Measurements from ENCODE around the gene JARID2. TPM values are rescaled to one million over a fixed set of nuclear protein-coding genes. Genes with fewer than 3 reads are reported as not detected.

The JARID2 gene
- total and polyA plus RNA-seq, 7 donors, result 1.1 to 16.1 (median 4.9) TPM

DNA sequence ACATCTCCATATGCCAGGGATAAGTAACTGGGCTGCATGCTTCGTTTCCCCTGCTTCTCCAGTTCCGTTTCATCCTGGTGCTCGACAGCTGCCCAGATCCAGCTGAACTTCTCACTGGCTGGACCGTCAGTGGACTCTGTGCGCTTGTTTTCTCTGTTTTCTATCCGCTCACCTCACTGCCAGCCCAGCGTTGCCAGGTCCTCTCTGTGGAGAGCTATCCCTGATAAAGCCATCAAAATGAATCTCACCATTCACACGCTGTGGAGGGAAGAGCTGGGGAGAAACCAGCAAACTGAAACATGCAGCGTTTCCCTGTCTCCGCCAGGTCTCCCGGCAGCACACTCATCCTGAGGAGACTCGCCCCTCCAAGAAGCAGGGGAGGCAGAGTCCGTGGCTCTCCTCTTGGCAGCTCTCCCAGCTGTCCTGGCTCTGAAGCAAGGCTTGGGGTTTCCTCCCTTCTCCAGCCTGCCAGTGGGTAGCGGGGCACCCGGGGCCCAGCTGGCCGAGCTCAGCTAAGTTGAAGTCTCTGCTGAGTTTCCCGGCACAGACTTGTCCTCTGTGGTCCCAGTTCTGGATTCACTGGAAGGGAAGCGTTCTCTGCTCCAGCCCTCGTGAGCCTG lies 256.1 kb downstream of the JARID2 start:
- peaks cover 0 to 9% of the 10 kb centered on the region in 2 donors for H3K36me3 ChIP-seq (ENCODE audit: insufficient read depth in 1 of 2, low read depth in 1 of 2)
- H3K27ac ChIP-seq, result peak overlapping the region; percentile 1
- H3K9me3 ChIP-seq, result no peaks in the 10 kb centered on the region
- TF ChIP-seq, protein P1, sequence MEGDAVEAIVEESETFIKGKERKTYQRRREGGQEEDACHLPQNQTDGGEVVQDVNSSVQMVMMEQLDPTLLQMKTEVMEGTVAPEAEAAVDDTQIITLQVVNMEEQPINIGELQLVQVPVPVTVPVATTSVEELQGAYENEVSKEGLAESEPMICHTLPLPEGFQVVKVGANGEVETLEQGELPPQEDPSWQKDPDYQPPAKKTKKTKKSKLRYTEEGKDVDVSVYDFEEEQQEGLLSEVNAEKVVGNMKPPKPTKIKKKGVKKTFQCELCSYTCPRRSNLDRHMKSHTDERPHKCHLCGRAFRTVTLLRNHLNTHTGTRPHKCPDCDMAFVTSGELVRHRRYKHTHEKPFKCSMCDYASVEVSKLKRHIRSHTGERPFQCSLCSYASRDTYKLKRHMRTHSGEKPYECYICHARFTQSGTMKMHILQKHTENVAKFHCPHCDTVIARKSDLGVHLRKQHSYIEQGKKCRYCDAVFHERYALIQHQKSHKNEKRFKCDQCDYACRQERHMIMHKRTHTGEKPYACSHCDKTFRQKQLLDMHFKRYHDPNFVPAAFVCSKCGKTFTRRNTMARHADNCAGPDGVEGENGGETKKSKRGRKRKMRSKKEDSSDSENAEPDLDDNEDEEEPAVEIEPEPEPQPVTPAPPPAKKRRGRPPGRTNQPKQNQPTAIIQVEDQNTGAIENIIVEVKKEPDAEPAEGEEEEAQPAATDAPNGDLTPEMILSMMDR (IDR thresholded peaks at IDR 0.05), result no peak
- no peaks in the 10 kb centered on the region for H3K27me3 ChIP-seq (ENCODE audit: insufficient read depth in 3 of 3, low read length in 2 of 3)
- DNase-seq (no peak), ATAC-seq (no peak)
- peaks cover 43% of the 10 kb centered on the region for H3K4me1 ChIP-seq
- WGBS, 3 donors, result 34 to 61% (median 48%) methylated on average over 18 to 19 of the region's 19 CpGs
- intact Hi-C loops (cut with DNase I), result no loop called here
- H3K4me3 ChIP-seq, result no peak overlapping the region

DNA sequence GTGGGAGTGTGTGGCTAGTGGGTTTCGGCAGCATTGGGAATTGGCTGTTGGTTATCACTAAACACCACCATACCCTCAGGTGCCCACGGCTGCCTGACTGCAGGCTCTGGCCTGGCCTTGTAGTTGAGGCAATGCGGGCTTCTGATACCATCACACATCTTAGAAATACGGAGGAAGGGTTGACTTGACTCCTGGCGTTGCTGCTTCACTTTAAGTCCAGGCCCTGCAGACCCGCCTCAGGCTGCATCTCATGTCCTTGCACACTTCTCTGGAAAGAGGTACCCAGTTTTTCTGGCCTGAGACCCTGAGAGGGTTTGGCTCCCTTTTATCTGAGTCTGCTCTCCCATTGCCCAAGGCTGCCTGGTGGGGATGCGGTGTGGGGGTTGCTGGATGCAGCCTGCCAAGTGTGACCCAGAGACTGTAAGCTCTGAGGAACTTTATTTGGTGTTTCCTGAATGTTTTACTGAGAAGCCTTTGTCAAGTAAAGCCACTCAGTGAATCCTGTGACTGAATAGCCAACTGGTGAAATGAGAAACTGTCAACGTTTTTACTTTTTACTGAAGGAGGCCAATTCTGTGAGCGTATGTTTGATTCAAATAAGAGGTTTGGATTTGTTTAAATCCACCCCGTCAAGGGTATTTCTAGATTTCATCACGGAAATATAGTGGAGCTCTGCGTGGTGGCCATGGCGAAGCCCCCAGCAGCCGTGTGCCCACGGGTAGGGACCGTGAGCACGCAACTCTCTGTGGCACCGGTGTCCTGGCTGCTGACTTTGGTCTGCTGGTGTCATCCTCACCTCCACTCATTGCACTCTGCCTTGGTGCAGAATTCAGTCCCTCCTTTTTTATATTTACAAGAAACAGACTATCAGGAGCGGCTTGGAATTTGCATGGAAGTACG lies 256.8 kb downstream of the JARID2 start:
- H3K4me1 ChIP-seq, result peaks cover 44% of the 10 kb centered on the region
- H3K27ac ChIP-seq, result peak overlapping the region; percentile 1
- intact Hi-C loops (cut with DNase I), result no loop called here

DNA sequence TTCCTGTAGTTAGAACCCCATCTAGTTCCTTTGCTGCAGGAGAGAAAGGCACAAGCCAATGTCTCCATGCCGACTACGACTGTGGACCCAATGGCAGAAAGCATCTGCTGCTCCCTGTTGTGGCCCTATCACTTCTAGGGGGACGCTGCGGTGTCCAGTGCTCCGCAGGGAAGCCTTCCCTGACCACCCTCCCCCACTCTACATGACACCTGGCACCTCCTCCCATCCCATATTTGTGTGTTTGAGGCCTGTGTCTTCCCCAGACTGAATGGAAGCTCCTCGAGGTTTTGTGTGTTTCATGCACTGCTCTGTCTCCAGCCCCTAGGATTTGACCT lies 257.4 kb downstream of the JARID2 start:
- TF ChIP-seq, protein P1 (IDR thresholded peaks at IDR 0.05), result no peak
- intact Hi-C loops (cut with DNase I), result no loop called here
- H3K4me3 ChIP-seq, result no peak overlapping the region
- no peaks in the 10 kb centered on the region for H3K27me3 ChIP-seq (ENCODE audit: insufficient read depth in 3 of 3, low read length in 2 of 3)
- H3K9me3 ChIP-seq, result no peaks in the 10 kb centered on the region
- WGBS, 3 donors, result 88 to 100% (median 93%) methylated on average over 6 of the region's 6 CpGs
- DNase-seq, result no peak
- H3K27ac ChIP-seq, result peak overlapping the region; percentile 78
- H3K36me3 ChIP-seq (ENCODE audit: insufficient read depth in 1 of 2, low read depth in 1 of 2), result peaks cover 0 to 20% of the 10 kb centered on the region in 2 donors
- ATAC-seq, result no peak
- H3K4me1 ChIP-seq, result peaks cover 48% of the 10 kb centered on the region

More for the DNA sequence above, 256.8 kb downstream of the JARID2 start:
- WGBS, 3 donors, result 90 to 93% (median 90%) methylated on average over 20 of the region's 20 CpGs
- H3K36me3 ChIP-seq (ENCODE audit: insufficient read depth in 1 of 2, low read depth in 1 of 2), result peaks cover 0 to 14% of the 10 kb centered on the region in 2 donors
- no peaks in the 10 kb centered on the region for H3K27me3 ChIP-seq (ENCODE audit: insufficient read depth in 3 of 3, low read length in 2 of 3)
- ATAC-seq, result no peak
- TF ChIP-seq, protein P1 (IDR thresholded peaks at IDR 0.05), result no peak
- no peak for DNase-seq
- H3K9me3 ChIP-seq, result no peaks in the 10 kb centered on the region
- no peak overlapping the region for H3K4me3 ChIP-seq

DNA sequence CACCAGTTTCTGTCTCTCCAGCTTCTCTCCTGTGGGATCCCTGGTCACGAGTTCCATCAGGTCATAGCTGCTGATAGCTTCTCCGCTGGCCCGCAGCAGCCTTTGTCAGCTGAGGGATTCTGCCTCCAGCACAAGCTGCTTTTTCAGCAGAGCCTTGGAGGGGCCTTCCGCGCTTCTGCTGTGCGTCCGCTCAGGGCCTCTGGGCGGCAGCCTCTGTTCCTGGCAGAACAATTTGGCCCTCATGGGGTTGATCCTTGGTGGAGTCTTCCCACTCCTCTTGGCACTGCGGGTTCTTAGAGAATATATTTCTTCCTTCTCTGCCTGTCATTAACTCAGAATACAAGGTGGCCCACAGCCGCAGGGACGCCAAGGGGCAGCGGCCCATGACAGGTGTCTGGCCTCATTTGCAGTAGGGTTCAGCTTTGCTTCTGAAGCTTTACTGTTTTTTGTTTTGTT lies 258.2 kb downstream of the JARID2 start:
- Histone ChIP-seq H3K9me3 (no peaks in the 10 kb centered on the region), H3K27ac (peak overlapping the region; percentile 78), H3K4me1 (peaks cover 48% of the 10 kb centered on the region), H3K36me3 (ENCODE audit: insufficient read depth in 1 of 2, low read depth in 1 of 2) (peaks cover 0 to 28% of the 10 kb centered on the region in 2 donors), H3K4me3 (peak overlapping the region; percentile 50), H3K27me3 (ENCODE audit: insufficient read depth in 3 of 3, low read length in 2 of 3) (no peaks in the 10 kb centered on the region)
- WGBS, 3 donors, result 10 to 21% (median 14%) methylated on average over 12 of the region's 12 CpGs
- ATAC-seq, result peak; percentile 62 to 76 (median 72)
- DNase-seq, result peak; percentile 64 to 82
- intact Hi-C loops (cut with DNase I), result no loop called here
- TF ChIP-seq, protein P1 (IDR thresholded peaks at IDR 0.05), result peak; percentile 25
